Suprapubic skin (tissue), 4 donors: ENCODE data around the gene NCAN. TPM values are rescaled to one million over a fixed set of nuclear protein-coding genes. Genes with fewer than 3 reads are reported as not detected.

Source experiments
- DNase-seq, 2 donors: peaks; one replicate each; pipeline ENCODE4 v3.0.0-alpha.2; 2019; ENCODE audit warnings: low spot score in 2 of 2
- H3K27ac ChIP-seq: fragments of 200-600 bp; sonication (generic); one replicate; pipeline ENCODE4 v1.5.1; 2019
- H3K27me3 ChIP-seq: fragments of 200-600 bp; sonication (generic); one replicate; pipeline ENCODE4 v1.5.1; 2019
- H3K36me3 ChIP-seq: fragments of 200-600 bp; sonication (generic); one replicate; pipeline ENCODE4 v1.5.1; 2019
- H3K4me1 ChIP-seq: fragments of 200-600 bp; sonication (generic); one replicate; pipeline ENCODE4 v1.5.1; 2019
- H3K4me3 ChIP-seq: fragments of 200-600 bp; sonication (generic); one replicate; pipeline ENCODE4 v1.5.1; 2019; ENCODE audit warnings: mild to moderate bottlenecking
- H3K9me3 ChIP-seq: fragments of 200-600 bp; sonication (generic); one replicate; pipeline ENCODE4 v1.5.1; 2019
- EP300 ChIP-seq: sonication (generic); formaldehyde crosslinking; IDR thresholded peaks from one replicate; pipeline ENCODE4 v1.6.1; 2017; ENCODE audit warnings: antibody characterized with exemption
- POLR2A ChIP-seq, 2 donors: fragments of 450-650 bp; IDR thresholded peaks; one replicate each; pipeline ENCODE4 v1.6.1; 2017; ENCODE audit warnings: antibody characterized with exemption in 2 of 2, mild to moderate bottlenecking in 2 of 2, moderate library complexity in 2 of 2
- POLR2AphosphoS5 ChIP-seq, 3 donors: sonication (generic); formaldehyde crosslinking; IDR thresholded peaks; one replicate each; pipeline ENCODE4 v1.6.1; 2017; ENCODE audit warnings: antibody characterized with exemption in 3 of 3
- whole genome bisulfite sequencing: methylation state at CpG from one replicate; pipeline ENCODE4 v1.1.5; 2018; 5-methylcytosine and 5-hydroxymethylcytosine counted together
- total RNA-seq, 4 donors: library from RNA; depleted of rRNA; stranded (reverse); fragments of >200 nt; gene quantifications; one replicate each; pipeline ENCODE4 v1.1.0, GENCODE V29; 2016
- TF ChIP-seq, protein P1 (sequence below), 2 donors: fragments of 200-600 bp in 1 of 2; fragments of 450-650 bp in 1 of 2; sonication (generic) in 1 of 2; IDR thresholded peaks; one replicate each; pipeline ENCODE4 v1.5.1; 2016 to 2019; ENCODE audit warnings: antibody characterized with exemption in 2 of 2, mild to moderate bottlenecking in 1 of 2, moderate library complexity in 1 of 2

NCAN gene
- total RNA-seq, 4 donors from 2014 or later: not detected

GRCh38 chr19:19269952-19270694, 58.4 kb downstream of the NCAN start:
- Histone ChIP-seq H3K27ac (no peak overlapping the region), H3K36me3 (no peaks in the 10 kb centered on the region), H3K4me3 (no peak overlapping the region), H3K9me3 (no peaks in the 10 kb centered on the region), H3K4me1 (peaks cover 7% of the 10 kb centered on the region), H3K27me3 (peaks cover 7% of the 10 kb centered on the region)
- WGBS: 68% methylated on average over 10 of the region's 18 CpGs
- no peak for TF ChIP-seq EP300
- TF ChIP-seq POLR2AphosphoS5 (IDR thresholded peaks at IDR 0.05): no peak
- TF ChIP-seq, protein P1, sequence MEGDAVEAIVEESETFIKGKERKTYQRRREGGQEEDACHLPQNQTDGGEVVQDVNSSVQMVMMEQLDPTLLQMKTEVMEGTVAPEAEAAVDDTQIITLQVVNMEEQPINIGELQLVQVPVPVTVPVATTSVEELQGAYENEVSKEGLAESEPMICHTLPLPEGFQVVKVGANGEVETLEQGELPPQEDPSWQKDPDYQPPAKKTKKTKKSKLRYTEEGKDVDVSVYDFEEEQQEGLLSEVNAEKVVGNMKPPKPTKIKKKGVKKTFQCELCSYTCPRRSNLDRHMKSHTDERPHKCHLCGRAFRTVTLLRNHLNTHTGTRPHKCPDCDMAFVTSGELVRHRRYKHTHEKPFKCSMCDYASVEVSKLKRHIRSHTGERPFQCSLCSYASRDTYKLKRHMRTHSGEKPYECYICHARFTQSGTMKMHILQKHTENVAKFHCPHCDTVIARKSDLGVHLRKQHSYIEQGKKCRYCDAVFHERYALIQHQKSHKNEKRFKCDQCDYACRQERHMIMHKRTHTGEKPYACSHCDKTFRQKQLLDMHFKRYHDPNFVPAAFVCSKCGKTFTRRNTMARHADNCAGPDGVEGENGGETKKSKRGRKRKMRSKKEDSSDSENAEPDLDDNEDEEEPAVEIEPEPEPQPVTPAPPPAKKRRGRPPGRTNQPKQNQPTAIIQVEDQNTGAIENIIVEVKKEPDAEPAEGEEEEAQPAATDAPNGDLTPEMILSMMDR (IDR thresholded peaks at IDR 0.05): no peak
- no peak for TF ChIP-seq POLR2A (IDR thresholded peaks at IDR 0.05)
- no peak for DNase-seq

GRCh38 chr19:19270749-19271571, 59.2 kb downstream of the NCAN start:
- Histone ChIP-seq H3K4me1 (peaks cover 7% of the 10 kb centered on the region), H3K27ac (no peak overlapping the region), H3K4me3 (no peak overlapping the region), H3K9me3 (no peaks in the 10 kb centered on the region), H3K36me3 (peaks cover 7% of the 10 kb centered on the region), H3K27me3 (peaks cover 7% of the 10 kb centered on the region)
- no peak for DNase-seq
- no peak for TF ChIP-seq EP300
- TF ChIP-seq POLR2A (IDR thresholded peaks at IDR 0.05): no peak
- TF ChIP-seq, protein P1 (IDR thresholded peaks at IDR 0.05): no peak
- TF ChIP-seq POLR2AphosphoS5 (IDR thresholded peaks at IDR 0.05): no peak
- 95% methylated on average over 4 of the region's 8 CpGs for WGBS

DNA sequence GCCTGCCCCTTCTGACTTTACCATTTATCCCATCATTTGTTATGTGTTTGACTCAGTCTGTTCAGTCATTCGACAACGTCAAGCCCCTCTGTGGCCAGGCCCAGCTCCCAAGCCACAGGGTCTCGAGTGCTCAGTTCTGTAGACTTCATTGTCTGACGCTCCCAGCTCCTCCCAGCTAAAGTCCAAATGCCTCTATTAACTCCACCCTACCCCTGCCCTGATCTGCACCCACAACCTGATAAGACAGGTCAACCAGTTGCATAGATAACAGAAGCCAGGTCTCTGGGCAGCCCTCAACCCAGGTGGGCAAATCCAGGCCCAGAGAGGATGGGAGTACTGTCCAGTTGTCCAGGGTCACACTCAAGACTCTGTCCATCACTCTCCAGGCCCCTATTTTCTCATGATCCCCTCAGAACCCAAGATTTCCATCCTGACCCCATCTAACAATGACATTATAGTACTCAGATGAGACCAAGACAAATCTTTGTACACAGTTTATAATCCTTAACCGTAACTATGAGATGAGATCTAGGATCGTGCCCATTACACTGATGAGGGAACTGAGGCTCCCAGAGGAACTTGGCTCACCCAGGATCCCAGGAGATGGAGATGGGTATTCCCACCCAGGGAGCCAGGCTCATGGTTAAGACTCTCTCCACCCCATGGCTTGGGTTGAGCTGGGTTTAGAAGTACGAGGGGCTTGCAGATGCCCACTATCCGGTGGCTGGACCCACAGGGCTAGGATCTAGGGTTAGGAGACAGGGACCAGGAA, 60.3 kb downstream of the NCAN start:
- H3K4me3 ChIP-seq: no peak overlapping the region
- 93% methylated on average over 8 of the region's 8 CpGs for WGBS
- H3K4me1 ChIP-seq: peaks cover 7% of the 10 kb centered on the region
- H3K9me3 ChIP-seq: no peaks in the 10 kb centered on the region
- peaks cover 18% of the 10 kb centered on the region for H3K36me3 ChIP-seq
- DNase-seq: no peak
- TF ChIP-seq EP300 (no peak), POLR2AphosphoS5 (IDR thresholded peaks at IDR 0.05) (no peak), POLR2A (IDR thresholded peaks at IDR 0.05) (no peak)
- TF ChIP-seq, protein P1 (IDR thresholded peaks at IDR 0.05): no peak
- H3K27me3 ChIP-seq: peaks cover 7% of the 10 kb centered on the region
- H3K27ac ChIP-seq: no peak overlapping the region

DNA sequence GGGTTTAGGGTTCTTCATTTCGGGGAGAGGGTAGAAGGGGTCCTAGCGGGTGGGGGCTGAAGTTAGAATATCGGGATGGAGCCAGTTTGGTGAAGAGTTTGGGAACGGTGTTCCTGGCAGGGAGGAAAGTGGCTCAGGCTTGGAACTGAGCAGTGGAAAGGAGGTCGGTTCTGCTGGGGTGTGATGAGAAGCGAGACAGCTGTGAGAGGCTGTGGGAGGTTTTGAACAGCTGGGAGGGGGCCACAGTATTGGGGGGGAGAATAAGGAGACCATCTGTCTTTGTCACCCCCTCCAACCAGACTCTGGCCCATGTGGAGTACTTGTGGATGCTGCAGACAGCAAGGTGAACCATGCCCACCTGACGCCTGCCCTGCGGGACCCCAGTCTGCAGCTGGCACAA, 62.4 kb downstream of the NCAN start:
- no peak overlapping the region for H3K27ac ChIP-seq
- no peak overlapping the region for H3K4me3 ChIP-seq
- no peaks in the 10 kb centered on the region for H3K9me3 ChIP-seq
- peaks cover 7% of the 10 kb centered on the region for H3K4me1 ChIP-seq
- TF ChIP-seq, protein P1 (IDR thresholded peaks at IDR 0.05): no peak
- TF ChIP-seq EP300: no peak
- H3K27me3 ChIP-seq: peaks cover 7% of the 10 kb centered on the region
- WGBS: 80% methylated on average over 7 of the region's 8 CpGs
- no peak for DNase-seq
- H3K36me3 ChIP-seq: peaks cover 39% of the 10 kb centered on the region
